ENCODE data around the gene RECK.
"Not testable (repeated sequence)": the region's sequence is repeated elsewhere in the genome, so short reads cannot be mapped to it uniquely, and the experiment has no call there.

The RECK gene

DNA sequence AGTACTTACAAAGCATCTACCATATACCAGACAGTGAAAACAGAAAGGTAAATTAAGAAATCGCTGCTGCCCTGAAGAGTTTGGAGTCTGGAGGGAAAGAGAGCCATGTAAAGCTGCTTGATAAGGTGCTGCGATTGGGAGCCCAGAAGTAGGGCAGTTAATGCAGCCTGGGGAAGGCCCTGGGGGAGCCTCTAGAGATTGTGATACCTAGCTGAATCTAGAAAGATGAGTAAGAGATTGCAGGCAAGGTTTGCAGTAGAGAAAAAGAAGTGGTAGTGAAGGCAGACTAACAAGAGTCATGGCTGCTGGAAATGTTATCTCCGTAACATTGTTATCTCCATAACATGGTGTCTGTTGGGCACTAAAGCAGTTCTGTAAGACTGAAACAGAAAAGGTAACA, 75.8 kb downstream of the RECK start:
- no peak for DNase-seq (ENCODE audit: low read depth in 2 of 2, low spot score in 1 of 2)

DNA sequence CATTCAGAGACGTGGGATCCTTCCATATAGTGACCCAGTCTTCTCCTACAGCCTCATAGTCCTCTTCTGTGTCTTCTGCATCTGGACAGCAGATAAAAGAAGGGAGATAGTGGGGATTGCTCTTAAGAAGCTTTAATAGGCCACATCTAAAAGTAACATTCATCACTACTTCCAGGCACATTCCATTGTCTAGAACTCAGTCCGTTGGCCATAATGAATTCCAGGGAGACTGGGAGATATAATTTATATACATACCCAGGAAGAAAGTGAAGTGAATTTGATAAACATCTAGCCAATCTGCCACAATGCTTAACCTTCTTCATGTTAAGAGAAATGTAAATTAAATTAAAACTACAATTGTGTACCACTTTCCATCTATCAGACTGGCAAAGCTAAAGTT, 77.3 kb downstream of the RECK start:
- no peak for DNase-seq (ENCODE audit: low read depth in 2 of 2, low spot score in 1 of 2)

DNA sequence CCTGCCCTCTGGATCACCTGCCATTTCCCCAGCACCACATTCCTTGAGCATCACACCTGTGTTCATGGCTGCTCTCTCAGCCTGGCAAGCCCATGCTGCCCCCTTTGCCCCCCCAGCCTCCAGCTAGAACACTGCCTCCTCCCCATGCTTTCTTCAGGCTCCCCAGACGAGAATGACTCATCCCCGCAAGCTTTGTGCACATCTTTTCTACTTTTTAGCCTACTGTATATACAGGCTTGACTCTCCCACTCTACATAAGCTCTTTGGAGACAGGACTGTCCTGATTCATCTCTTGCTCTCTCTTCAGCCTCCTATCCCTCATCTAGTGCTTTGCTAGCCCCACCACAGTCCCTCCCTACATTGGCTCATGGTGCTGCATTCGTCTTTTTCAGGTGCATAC, 79.9 kb downstream of the RECK start:
- no peak for DNase-seq (ENCODE audit: low read depth in 2 of 2, low spot score in 1 of 2)

DNA sequence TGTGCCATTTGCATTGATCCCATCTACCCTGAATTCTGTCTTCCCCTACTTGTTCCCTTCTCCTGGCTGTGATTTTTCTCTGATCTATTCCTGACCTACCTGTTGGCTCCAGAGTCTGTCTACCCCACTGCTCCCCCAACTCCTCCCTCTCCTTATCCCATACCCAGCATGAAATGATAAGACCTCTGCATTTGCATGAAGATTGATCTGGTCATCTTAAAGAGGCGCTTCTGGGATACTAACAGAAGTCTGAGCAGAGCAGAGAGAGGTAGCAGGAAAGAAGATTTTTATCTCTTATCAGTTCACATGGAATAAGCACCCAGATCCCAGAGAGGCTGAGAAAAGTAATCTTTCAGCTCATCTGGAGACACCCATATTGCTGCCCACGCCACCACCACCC, 81.5 kb downstream of the RECK start:
- no peak for DNase-seq (ENCODE audit: low read depth in 2 of 2, low spot score in 1 of 2)

DNA sequence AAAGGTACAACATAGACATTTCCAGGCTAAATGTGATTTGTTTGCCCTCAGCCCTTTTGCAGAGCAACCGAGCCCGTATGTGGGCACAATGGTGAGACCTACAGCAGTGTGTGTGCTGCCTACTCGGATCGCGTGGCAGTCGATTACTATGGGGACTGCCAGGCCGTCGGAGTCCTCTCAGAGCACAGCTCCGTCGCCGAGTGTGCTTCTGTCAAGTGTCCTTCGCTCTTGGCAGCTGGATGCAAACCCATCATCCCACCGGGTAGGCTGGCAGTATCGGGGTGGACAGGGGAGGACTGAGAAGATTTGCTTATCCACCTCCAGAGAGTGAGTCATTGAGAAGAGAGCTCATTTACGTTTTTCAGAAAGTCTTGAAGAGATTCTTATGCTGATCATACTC, 82.0 kb downstream of the RECK start:
- no peak for DNase-seq (ENCODE audit: low read depth in 2 of 2, low spot score in 1 of 2)

DNA sequence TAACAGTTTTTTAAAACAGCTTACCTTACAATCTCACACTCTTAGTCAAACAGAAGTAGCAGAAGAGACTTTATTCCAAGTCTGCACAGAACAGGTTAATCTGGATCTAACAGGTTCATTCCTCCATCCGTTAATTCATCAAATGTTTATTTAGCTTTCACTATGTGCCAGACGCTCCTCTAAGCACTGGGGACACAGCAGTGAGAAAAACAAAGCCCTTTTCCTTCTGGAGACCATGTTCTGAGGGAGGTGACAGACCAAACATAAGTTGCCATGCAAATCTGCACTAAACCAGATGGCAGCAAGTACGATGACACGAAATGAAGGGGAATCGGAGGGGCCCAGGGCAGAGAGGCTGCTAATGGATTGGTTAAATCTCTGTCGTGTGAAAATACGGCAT, 82.8 kb downstream of the RECK start:
- DNase-seq (ENCODE audit: low read depth in 2 of 2, low spot score in 1 of 2) = no peak

DNA sequence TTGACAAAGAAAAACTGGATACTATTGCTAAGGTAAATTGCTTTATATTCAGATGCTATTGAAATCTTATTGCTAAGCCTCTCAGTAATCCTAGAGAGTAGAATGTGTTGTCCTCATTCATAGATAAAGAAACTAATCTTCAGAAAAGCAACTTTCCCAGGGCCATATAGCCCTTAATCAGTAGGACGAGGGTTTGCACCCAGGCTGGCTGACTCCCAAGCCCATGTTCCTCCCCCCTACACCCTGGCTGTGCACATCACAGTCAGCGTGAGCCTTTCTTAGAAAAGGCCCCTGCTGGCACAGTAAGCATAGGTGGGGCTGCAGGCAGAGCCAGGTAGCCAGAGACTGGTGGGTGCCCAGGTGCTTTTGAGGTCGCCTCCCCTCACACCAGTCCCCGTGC, 84.0 kb downstream of the RECK start:
- no peak for DNase-seq (ENCODE audit: low read depth in 2 of 2, low spot score in 1 of 2)

DNA sequence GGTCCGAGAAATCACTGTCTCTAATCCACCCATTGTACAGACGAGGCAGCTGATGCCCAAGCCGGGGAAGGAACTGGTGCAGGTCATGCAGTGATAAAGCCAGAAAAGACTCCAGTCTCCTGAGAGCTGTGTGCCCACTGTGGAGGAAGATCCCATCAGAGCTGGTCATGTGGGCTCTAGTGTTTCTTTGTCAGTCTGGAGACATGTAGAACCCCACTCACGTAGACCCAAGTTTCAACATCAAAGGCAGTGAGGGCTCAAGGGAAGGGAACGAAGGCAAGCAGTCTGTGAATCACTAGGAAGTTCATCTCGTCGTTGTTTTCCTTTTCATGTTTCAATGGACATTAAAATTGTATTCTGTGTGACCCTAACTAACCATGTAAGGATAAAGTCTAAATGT, 85.3 kb downstream of the RECK start:
- DNase-seq (ENCODE audit: low read depth in 2 of 2, low spot score in 1 of 2) = no peak

DNA sequence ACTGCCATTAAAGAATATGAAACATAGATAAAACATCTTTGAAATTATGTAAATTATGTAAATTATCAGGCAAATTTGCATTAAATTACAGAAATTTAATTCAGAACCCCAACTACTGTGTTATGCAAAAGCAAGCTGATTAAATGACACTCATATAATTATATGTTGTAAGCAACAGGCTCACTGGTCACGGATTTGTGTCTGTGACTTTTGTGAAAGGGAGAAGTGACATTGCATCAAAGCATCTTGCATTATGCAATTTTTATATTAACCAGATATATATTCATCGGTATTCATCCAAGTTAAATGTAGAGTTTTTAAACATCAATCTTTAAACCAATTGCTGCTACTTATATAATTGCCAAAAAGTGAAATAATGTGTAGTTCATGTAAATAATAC, 86.8 kb downstream of the RECK start:
- no peak for DNase-seq (ENCODE audit: low read depth in 2 of 2, low spot score in 1 of 2)

DNA sequence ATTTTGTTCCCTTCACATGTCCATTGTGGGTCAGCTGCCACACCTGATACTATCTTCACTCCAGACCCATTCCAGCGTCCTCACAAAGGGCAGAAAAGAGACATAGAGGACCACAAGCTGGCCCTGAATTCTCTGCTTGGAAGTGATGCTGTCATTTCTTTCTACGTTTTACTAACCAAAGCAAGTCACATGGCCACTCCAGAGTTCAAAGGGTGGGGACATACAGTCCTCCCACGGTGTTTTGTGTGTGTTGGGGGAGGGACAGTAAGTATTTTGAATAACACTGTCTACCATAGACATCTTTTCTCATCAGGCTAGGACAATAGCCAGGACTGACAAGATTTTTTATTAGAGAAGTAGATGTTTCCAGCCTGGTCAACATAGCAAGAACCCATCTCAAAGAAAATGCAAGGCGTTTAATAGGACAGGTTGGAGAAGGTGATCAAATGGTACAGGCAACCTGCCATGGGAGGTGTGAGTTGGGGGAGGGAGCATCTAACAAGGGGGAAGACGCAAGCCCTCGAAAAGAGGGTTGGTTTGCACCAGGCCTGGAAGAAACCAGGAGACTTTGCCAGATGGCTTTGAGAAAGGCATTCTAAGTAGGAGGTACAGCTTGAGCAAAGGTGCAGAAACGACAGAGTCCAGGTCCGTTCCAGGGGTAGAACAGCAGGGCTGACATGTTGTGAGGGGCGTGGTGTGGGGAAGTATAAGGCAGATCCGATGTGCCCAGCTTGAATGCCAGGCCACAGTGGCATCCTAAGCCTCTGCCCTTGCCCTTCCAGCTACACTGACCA, 88.5 kb downstream of the RECK start:
- DNase-seq (ENCODE audit: low read depth in 2 of 2, low spot score in 1 of 2) = no peak

DNA sequence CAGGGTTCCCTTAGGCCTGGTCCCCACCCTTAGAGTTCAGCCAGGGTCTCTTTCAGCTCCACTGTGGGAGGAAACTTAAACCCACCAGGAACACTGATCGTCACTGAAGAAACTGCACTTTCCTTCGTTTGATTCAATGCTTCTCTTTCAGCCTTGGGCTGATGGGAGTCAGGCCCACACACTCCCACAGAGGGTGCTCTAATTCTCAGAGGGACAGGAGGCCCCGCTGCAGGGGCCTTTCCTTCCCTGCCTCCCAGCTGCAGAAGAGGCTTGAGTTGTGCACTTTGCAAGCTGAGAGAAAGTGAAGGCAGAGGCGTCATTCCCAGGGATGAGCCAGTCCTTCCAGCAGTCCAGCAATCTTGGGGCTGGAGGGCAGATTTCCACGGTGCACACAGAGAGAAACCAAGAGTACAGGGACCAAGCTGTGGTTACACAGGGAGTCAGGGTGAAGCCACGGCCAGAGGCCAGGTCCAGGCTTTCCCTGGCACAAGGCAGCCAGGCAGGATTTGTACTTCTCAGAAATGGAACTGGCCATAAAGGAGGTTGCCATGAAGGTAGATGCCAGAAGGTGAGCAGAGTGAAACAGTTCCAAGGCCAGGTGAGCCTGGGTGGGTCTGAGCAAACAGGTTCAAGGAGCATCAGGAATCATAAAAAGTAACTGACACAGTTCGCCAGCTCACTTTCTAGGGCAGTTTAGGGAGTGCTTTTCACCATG, 89.5 kb downstream of the RECK start:
- DNase-seq (ENCODE audit: low read depth in 2 of 2, low spot score in 1 of 2) = no peak

DNA sequence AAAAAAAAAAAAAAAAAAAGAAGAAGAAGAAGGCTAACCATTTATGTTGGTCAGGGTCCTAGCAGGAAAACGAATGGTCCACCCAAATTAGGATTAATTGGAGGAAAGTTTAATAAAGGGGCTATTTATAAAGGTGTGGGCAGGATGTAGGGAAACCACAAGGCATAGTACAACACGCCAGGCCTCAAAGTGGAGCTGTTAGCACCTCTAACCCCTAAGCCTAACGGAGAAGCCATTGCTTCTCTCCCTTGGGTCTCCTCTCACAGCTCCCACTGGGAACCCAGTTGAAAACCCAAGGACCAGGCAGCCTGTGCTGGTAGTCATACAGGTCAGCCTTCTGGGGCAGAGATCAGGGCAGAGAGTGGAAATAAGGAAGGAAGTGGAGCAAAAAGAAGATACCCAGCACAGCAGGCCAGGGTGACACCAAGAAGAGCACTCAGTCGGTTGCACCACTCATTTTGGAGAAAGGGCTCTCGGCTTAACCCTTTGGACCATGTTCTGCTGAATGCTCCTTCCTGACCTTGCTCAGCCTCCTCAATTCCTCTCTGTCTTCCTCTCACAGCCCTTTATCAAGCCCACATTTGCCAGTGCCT, 91.0 kb downstream of the RECK start:
- no peak for DNase-seq (ENCODE audit: low read depth in 2 of 2, low spot score in 1 of 2)

DNA sequence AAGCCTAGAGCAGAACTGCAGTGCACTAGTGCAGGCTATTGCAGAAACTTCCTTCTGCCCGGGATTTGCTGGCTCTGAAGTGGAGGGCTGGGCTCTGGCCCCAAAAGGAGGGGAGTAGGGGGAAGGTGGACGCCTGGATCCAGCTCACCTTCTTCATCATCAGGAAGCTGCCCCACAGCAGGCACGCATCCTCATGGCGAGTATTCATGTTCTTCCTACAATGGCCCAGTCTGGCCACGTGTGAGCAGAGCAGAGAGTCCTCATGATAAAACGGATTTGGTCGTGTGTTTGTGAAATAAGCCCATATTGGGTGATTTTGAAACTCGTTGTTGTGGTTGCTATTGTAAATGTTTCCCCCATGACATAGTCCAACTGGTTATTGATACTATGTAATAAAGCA, 91.6 kb downstream of the RECK start:
- DNase-seq (ENCODE audit: low read depth in 2 of 2, low spot score in 1 of 2) = no peak

DNA sequence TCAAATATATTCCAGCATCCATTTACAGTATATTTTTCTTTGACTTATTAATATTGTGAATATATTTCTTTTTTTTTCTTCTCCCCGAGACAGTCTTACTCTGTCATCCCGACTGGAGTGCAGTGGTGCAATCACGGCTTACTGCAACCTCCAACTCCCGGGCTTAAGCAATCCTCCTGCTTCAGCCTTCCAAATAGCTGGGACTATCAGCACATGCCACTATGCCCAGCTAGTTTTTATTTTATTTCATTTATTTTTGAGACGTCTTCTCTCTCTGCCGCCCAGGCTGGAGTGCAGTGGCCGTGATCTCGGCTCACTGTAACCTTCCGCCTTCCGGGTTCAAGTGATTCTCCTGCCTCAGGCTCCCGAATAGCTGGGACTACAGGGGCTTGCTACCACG, 92.4 kb downstream of the RECK start:
- no peak for DNase-seq (ENCODE audit: low read depth in 2 of 2, low spot score in 1 of 2)

DNA sequence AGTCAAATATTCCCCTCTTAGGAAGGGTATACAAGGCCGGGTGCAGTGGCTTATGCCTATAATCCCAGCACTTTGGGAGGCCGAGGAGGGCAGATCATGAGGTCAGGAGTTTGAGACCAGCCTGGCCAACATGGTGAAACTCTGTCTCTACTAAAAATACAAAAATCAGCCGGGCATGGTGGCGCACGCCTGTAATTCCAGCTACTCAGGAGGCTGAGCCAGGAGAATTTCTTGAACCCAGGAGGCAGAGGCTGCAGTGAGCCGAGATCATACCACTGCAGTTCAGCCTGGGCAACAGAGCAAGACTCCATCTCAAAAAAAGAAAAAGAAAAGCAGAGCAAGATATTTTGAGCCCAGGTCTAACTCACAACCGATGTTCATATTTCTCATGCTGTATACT, 95.0 kb downstream of the RECK start:
- DNase-seq (ENCODE audit: low read depth in 2 of 2, low spot score in 1 of 2) = not testable (repeated sequence)

DNA sequence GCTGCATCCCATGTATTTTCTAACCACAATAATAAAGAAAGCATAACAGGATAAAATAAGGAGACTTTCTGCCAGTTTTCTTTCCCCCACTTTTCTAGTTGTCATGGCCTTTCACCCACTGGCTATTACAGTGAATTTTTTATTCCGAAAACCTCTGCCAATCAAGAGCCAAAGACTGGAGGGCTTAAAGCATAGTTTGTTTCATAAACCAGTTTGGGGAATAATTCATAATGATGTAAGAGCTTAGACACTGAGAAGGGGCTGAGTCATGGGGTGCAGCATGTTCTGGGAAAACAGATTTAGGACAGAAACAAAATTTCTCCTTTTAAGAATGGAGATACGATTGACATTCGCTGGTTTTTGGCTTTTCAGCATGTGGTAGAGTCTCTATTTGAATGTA, 95.4 kb downstream of the RECK start:
- DNase-seq (ENCODE audit: low read depth in 2 of 2, low spot score in 1 of 2) = no peak

DNA sequence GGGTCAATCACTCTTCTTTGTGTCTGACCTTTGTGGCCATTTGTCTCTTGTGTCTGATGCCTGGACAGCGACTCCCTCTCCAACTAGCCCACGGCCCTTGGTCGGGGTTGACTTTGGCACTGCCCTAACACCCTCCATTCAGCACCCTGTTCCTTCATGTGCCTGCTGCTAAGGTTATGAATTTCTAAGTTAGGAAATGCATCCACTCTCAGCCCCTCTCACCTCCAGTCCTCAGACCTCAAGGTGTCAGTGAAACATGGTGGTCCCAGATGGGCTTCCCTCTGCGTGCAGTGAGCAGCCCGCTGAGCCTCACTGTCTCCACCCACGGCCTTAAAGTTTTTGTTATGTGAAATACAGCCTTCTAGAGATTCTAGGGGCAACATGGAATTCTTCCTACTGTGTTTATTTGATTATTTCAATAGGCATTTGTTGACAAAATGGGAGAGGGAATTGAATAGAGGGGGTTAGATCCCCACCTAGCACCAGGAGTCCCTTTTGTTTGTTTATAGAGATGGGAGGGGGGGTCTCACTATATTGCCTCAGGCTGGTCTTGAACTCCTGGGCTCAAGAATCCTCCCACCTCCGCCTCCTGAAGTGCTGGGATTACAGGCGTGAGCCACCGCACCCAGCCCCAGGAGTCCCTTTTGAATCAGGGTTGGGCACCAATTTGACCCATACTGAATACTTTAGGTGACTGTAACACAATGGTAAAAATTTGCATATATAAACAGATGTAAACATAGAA, 98.2 kb downstream of the RECK start:
- DNase-seq (ENCODE audit: low read depth in 2 of 2, low spot score in 1 of 2) = no peak

DNA sequence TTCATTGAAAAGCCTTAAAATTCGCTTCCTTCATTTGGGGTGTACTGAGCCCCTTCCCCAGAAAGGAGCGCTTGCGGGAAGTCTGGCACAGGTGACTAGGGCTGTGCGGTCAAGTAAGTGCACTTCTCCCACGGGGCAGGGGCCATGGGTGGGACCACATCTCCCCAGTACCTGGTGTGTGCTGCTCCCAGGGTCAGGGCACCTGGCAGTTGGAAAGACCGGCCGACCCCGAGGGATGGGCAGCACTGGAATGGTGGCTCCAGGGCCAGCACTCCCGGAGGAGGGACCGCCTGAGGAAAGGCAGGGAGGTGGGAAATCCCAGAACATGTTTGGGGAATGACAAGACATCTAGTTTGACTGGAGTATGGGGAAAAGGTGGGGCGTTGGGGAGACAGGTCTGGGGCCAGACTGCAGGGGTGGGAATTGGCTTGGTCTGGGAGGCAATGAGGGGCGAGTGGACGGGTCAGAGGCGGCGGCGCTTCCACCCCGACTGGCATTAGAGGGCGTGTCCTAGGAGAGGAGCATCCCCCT, 99.1 kb downstream of the RECK start:
- DNase-seq (ENCODE audit: low read depth in 2 of 2, low spot score in 1 of 2) = no peak

DNA sequence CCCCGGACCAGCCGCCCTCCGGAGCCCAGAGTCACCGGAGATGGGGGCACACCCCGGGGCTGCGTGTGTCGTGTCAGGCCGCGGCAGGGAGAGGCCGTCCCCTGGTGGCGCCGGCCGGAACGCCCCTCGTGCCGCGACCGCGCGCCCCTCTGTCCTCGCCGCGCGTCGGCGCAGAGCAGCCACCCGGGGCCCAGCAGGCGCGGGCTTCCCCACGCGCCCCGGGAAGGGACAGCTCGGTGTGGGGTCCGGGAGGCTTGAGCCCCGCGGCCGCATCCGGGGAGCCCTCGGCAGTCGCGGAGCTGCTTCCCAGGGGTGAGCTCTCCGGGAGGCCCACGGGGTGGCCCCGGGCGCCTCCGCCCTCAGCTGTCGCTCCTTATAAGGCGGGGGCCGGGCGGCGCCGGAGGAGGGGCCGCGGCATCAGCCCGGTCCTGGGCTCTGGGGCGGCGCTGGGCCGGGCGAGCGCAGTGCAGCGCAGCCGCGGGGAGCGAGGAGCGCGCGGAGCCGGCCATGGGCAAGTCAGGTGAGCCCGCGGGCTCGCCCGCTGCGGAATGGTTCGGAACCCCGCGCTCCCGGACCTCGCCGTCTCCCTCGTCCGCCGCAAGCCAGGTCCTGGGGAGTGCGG, 99.7 kb downstream of the RECK start, which contains the start of gene GLIPR2:
Gene GLIPR2, plus strand, starts transcription at position 462 of the 622 bp plus-strand sequence. Its CDS starts 46 bp downstream, at position 508.
- DNase-seq (ENCODE audit: low read depth in 2 of 2, low spot score in 1 of 2) = peak in 1 of 2 donors; percentile 58

DNA sequence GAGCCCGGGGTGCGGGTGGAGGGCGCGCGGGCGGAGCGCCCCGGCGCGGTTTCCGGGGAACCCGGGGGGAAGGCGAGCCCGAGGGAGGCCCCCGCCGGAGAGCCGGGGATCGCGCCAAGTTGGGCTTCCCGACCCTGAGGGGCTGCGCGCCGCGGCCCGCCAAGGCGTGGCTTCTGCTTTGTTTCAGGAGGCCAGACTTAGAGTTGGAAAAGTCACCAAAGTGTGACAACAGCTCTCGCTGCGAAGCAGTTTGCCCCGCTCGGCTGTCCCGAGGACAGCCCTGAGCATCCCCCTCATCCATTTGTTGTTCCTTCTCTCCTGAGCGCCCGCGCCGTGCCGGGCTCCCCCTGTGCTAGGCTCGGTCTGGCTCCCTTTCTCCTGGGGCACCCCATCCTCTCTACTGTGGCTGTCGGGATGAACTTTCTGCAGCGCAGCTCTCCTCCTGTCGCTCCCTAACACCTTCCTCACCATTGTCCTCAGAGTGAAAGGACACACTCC, 100.2 kb downstream of the RECK start:
- DNase-seq (ENCODE audit: low read depth in 2 of 2, low spot score in 1 of 2) = no peak

All from stimulated activated CD8-positive, alpha-beta memory T cell treated with anti-CD3 and anti-CD28 coated beads, Interleukin-4, amount 100 ng/mL, for 4 hours (primary cell).